ENCODE results near the gene USH2A. TPM values are rescaled to one million over a fixed set of nuclear protein-coding genes. Genes with fewer than 3 reads are reported as not detected.

The USH2A gene
- total and polyA plus RNA-seq, 3 donors from 2014 or later, result 1.6 to 2.5 (median 1.8) TPM

GRCh38 chr1:216075339-216075738, 347.9 kb downstream of the USH2A start:
- intact Hi-C loops (cut with DNase I; ENCODE audit: low total_unique reads), result no loop called here

GRCh38 chr1:216073793-216074595, 349.3 kb downstream of the USH2A start:
- intact Hi-C loops (cut with DNase I; ENCODE audit: low total_unique reads), result no loop called here
- H3K4me1 ChIP-seq, result no peaks in the 10 kb centered on the region
- DNase-seq, result no peak
- no peak overlapping the region for H3K27ac ChIP-seq
- H3K4me3 ChIP-seq, result no peak overlapping the region
- H3K9me3 ChIP-seq, result no peaks in the 10 kb centered on the region
- TF ChIP-seq CTCF (IDR thresholded peaks at IDR 0.05) (no peak), POLR2A (IDR thresholded peaks at IDR 0.05) (no peak)
- H3K27me3 ChIP-seq, result no peaks in the 10 kb centered on the region
- no peaks in the 10 kb centered on the region for H3K36me3 ChIP-seq (ENCODE audit: low read depth, missing control alignments)
- WGBS, 2 donors, result 85 to 90% methylated on average over 8 of the region's 8 CpGs

More at GRCh38 chr1:216075339-216075738, 347.9 kb downstream of the USH2A start:
- no peak overlapping the region for H3K27ac ChIP-seq
- no peaks in the 10 kb centered on the region for H3K9me3 ChIP-seq
- no peak for DNase-seq
- TF ChIP-seq POLR2A (IDR thresholded peaks at IDR 0.05) (no peak), CTCF (IDR thresholded peaks at IDR 0.05) (no peak)
- no peaks in the 10 kb centered on the region for H3K4me1 ChIP-seq
- H3K4me3 ChIP-seq, result no peak overlapping the region
- H3K36me3 ChIP-seq (ENCODE audit: low read depth, missing control alignments), result no peaks in the 10 kb centered on the region
- no peaks in the 10 kb centered on the region for H3K27me3 ChIP-seq
- WGBS, 2 donors, result 81 to 91% methylated on average over 3 of the region's 3 CpGs

- WGBS, 2 donors, result 77 to 80% methylated on average over 3 of the region's 3 CpGs
- no peak for DNase-seq
- no peak for TF ChIP-seq CTCF (IDR thresholded peaks at IDR 0.05)
- TF ChIP-seq POLR2A (IDR thresholded peaks at IDR 0.05), result no peak
- Histone ChIP-seq H3K9me3 (no peaks in the 10 kb centered on the region), H3K36me3 (ENCODE audit: low read depth, missing control alignments) (no peaks in the 10 kb centered on the region), H3K27ac (no peak overlapping the region), H3K4me1 (no peaks in the 10 kb centered on the region), H3K27me3 (no peaks in the 10 kb centered on the region), H3K4me3 (no peak overlapping the region)
- intact Hi-C loops (cut with DNase I; ENCODE audit: low total_unique reads), result no loop called here
Observed at GRCh38 chr1:216071262-216071661, 352.0 kb downstream of the USH2A start.

- Histone ChIP-seq H3K27me3 (no peaks in the 10 kb centered on the region), H3K27ac (no peak overlapping the region), H3K4me3 (no peak overlapping the region), H3K36me3 (ENCODE audit: low read depth, missing control alignments) (no peaks in the 10 kb centered on the region), H3K9me3 (no peaks in the 10 kb centered on the region), H3K4me1 (no peaks in the 10 kb centered on the region)
- no peak for DNase-seq
- intact Hi-C loops (cut with DNase I; ENCODE audit: low total_unique reads), result no loop called here
- TF ChIP-seq CTCF (IDR thresholded peaks at IDR 0.05), result no peak
- no peak for TF ChIP-seq POLR2A (IDR thresholded peaks at IDR 0.05)
Observed at GRCh38 chr1:216064643-216065042, 358.6 kb downstream of the USH2A start.

- Histone ChIP-seq H3K4me1 (no peaks in the 10 kb centered on the region), H3K4me3 (no peak overlapping the region), H3K27ac (no peak overlapping the region), H3K27me3 (no peaks in the 10 kb centered on the region), H3K9me3 (no peaks in the 10 kb centered on the region), H3K36me3 (ENCODE audit: low read depth, missing control alignments) (no peaks in the 10 kb centered on the region)
- intact Hi-C loops (cut with DNase I; ENCODE audit: low total_unique reads), result no loop called here
- no peak for DNase-seq
- 92 to 93% methylated on average over 4 of the region's 4 CpGs for WGBS, 2 donors
- no peak for TF ChIP-seq POLR2A (IDR thresholded peaks at IDR 0.05)
- no peak for TF ChIP-seq CTCF (IDR thresholded peaks at IDR 0.05)
Observed at GRCh38 chr1:216057947-216058346, 365.3 kb downstream of the USH2A start.

Data from testis (tissue), 3 donors.